Measurements from ENCODE around the gene BCR. TPM values are rescaled to one million over a fixed set of nuclear protein-coding genes. Genes with fewer than 3 reads are reported as not detected.

The BCR gene
- total and polyA plus RNA-seq, 2 donors from 2014 or later, result 45.0 to 97.7 TPM

DNA sequence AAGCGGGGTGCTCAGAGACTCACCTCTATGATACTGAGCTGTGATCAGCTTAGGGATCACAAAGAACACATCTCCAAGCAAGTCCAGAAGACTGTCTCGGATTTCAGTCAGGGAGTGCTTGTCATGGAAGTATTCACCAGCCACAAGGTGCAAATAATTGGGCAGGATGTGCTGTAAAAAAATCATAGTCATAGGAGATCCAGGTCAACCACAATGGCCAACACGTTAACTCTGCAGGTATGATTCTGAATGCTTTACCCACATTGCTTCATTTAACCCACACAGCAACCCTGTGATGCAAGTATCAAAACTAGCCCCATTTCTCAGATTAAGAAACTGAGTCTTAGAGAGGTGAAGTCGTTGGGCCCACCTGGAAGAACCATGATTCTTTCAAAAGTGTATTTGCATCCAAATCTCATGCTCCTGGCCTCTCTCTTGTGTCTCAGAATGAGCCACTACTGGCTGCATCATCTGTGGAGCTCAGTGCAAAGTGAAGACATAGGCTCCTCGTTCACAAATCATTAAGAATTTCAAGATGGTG lies 179.3 kb downstream of the BCR start:
- no peak overlapping the region for H3K9ac ChIP-seq (ENCODE audit: low read length in 3 of 3)

GRCh38 chr22:23361676-23362075 lies 181.4 kb downstream of the BCR start:
- Histone ChIP-seq H3K27me3 (ENCODE audit: control insufficient read depth, insufficient read depth, low read length) (no peaks in the 10 kb centered on the region), H3K36me3 (ENCODE audit: control insufficient read depth in 2 of 3, insufficient read depth in 3 of 3, low read length in 3 of 3) (no peaks in the 10 kb centered on the region), H3K27ac (ENCODE audit: low read depth in 2 of 2, low read length in 2 of 2) (no peak overlapping the region), H3K9ac (ENCODE audit: low read length in 3 of 3) (no peak overlapping the region), H3K9me3 (ENCODE audit: control insufficient read depth in 2 of 3, insufficient read depth in 1 of 3, low read length in 3 of 3) (no peaks in the 10 kb centered on the region), H3K4me3 (ENCODE audit: low read length in 3 of 3) (no peak overlapping the region), H3K4me1 (ENCODE audit: control insufficient read depth in 2 of 3, insufficient read depth in 2 of 3, low read depth in 1 of 3, low read length in 3 of 3) (no peaks in the 10 kb centered on the region)
- DNase-seq (no peak), FAIRE-seq (no peak)
- intact Hi-C loops (cut with DNase I), result no loop called here
- TF ChIP-seq CTCF (IDR thresholded peaks at IDR 0.05; ENCODE audit: borderline replicate concordance, extremely low read depth, insufficient read depth), result no peak

More for the DNA sequence above, 179.3 kb downstream of the BCR start:
- Histone ChIP-seq H3K9me3 (ENCODE audit: control insufficient read depth in 2 of 3, insufficient read depth in 1 of 3, low read length in 3 of 3) (no peaks in the 10 kb centered on the region), H3K36me3 (ENCODE audit: control insufficient read depth in 2 of 3, insufficient read depth in 3 of 3, low read length in 3 of 3) (no peaks in the 10 kb centered on the region), H3K4me3 (ENCODE audit: low read length in 3 of 3) (no peak overlapping the region), H3K27ac (ENCODE audit: low read depth in 2 of 2, low read length in 2 of 2) (no peak overlapping the region), H3K4me1 (ENCODE audit: control insufficient read depth in 2 of 3, insufficient read depth in 2 of 3, low read depth in 1 of 3, low read length in 3 of 3) (no peaks in the 10 kb centered on the region), H3K27me3 (ENCODE audit: control insufficient read depth, insufficient read depth, low read length) (no peaks in the 10 kb centered on the region)
- no peak for TF ChIP-seq CTCF (IDR thresholded peaks at IDR 0.05; ENCODE audit: borderline replicate concordance, extremely low read depth, insufficient read depth)
- intact Hi-C loops (cut with DNase I), result no loop called here
- FAIRE-seq (no peak), DNase-seq (no peak)

- Histone ChIP-seq H3K27ac (ENCODE audit: low read depth in 2 of 2, low read length in 2 of 2) (no peak overlapping the region), H3K9me3 (ENCODE audit: control insufficient read depth in 2 of 3, insufficient read depth in 1 of 3, low read length in 3 of 3) (no peaks in the 10 kb centered on the region), H3K4me1 (ENCODE audit: control insufficient read depth in 2 of 3, insufficient read depth in 2 of 3, low read depth in 1 of 3, low read length in 3 of 3) (no peaks in the 10 kb centered on the region), H3K4me3 (ENCODE audit: low read length in 3 of 3) (no peak overlapping the region), H3K27me3 (ENCODE audit: control insufficient read depth, insufficient read depth, low read length) (no peaks in the 10 kb centered on the region), H3K36me3 (ENCODE audit: control insufficient read depth in 2 of 3, insufficient read depth in 3 of 3, low read length in 3 of 3) (no peaks in the 10 kb centered on the region), H3K9ac (ENCODE audit: low read length in 3 of 3) (no peak overlapping the region)
- FAIRE-seq (no peak), DNase-seq (no peak)
- TF ChIP-seq CTCF (IDR thresholded peaks at IDR 0.05; ENCODE audit: borderline replicate concordance, extremely low read depth, insufficient read depth), result no peak
- intact Hi-C loops (cut with DNase I), result no loop called here
Observed at GRCh38 chr22:23363683-23364082, 183.4 kb downstream of the BCR start.

GRCh38 chr22:23364389-23364788 lies 184.1 kb downstream of the BCR start:
- no peak for TF ChIP-seq CTCF (IDR thresholded peaks at IDR 0.05; ENCODE audit: borderline replicate concordance, extremely low read depth, insufficient read depth)
- no peak for FAIRE-seq

More at GRCh38 chr22:23364389-23364788, 184.1 kb downstream of the BCR start:
- intact Hi-C loops (cut with DNase I), result no loop called here
- Histone ChIP-seq H3K9ac (ENCODE audit: low read length in 3 of 3) (no peak overlapping the region), H3K36me3 (ENCODE audit: control insufficient read depth in 2 of 3, insufficient read depth in 3 of 3, low read length in 3 of 3) (no peaks in the 10 kb centered on the region), H3K4me1 (ENCODE audit: control insufficient read depth in 2 of 3, insufficient read depth in 2 of 3, low read depth in 1 of 3, low read length in 3 of 3) (no peaks in the 10 kb centered on the region), H3K4me3 (ENCODE audit: low read length in 3 of 3) (no peak overlapping the region), H3K27me3 (ENCODE audit: control insufficient read depth, insufficient read depth, low read length) (no peaks in the 10 kb centered on the region), H3K27ac (ENCODE audit: low read depth in 2 of 2, low read length in 2 of 2) (no peak overlapping the region), H3K9me3 (ENCODE audit: control insufficient read depth in 2 of 3, insufficient read depth in 1 of 3, low read length in 3 of 3) (no peaks in the 10 kb centered on the region)
- DNase-seq, result no peak
